Peyer's patch (tissue), 4 donors: ENCODE results near the gene MEF2D. TPM values are rescaled to one million over a fixed set of nuclear protein-coding genes. Genes with fewer than 3 reads are reported as not detected.

Experiments
- DNase-seq, 3 donors: peaks; one replicate each; pipeline ENCODE4 v3.0.0-alpha.2; 2017 to 2019
- H3K27ac ChIP-seq, 4 donors: fragments of 200-600 bp; sonication (generic); one replicate each; pipeline ENCODE4 v1.5.1; 2016 to 2019
- H3K27me3 ChIP-seq, 2 donors: fragments of 200-600 bp; sonication (generic); one replicate each; pipeline ENCODE4 v1.5.1; 2019
- H3K36me3 ChIP-seq, 3 donors: fragments of 200-600 bp; sonication (generic); one replicate each; pipeline ENCODE4 v1.5.1; 2016 to 2019
- H3K4me1 ChIP-seq, 4 donors: fragments of 200-600 bp; sonication (generic); one replicate each; pipeline ENCODE4 v1.5.1; 2016 to 2019
- H3K4me3 ChIP-seq, 4 donors: fragments of 200-600 bp; sonication (generic); 1 replicate in 3 of 4; 2 replicates in 1 of 4; pipeline ENCODE4 v1.5.1; 2016 to 2019; ENCODE audit warnings: mild to moderate bottlenecking in 1 of 4
- H3K9me3 ChIP-seq, 4 donors: fragments of 200-600 bp; sonication (generic); one replicate each; pipeline ENCODE4 v1.5.1; 2016 to 2019; ENCODE audit warnings: mild to moderate bottlenecking in 1 of 4
- CTCF ChIP-seq, 6 experiments: fragments of 450-650 bp in 4 of 6; fragments of 200-600 bp in 2 of 6; sonication (generic) in 1 of 6; IDR thresholded peaks; one replicate each; pipeline ENCODE4 v1.5.1; 2017 to 2019; ENCODE audit warnings: antibody characterized with exemption in 6 of 6, mild to moderate bottlenecking in 3 of 6, moderate library complexity in 1 of 6
- POLR2A ChIP-seq, 2 donors: fragments of 450-650 bp; IDR thresholded peaks; one replicate each; pipeline ENCODE4 v1.5.1; 2017; ENCODE audit warnings: antibody characterized with exemption in 2 of 2, mild to moderate bottlenecking in 2 of 2, moderate library complexity in 2 of 2
- total RNA-seq, 4 donors: library from RNA; depleted of rRNA; stranded (reverse); fragments of >200 nt; gene quantifications; one replicate each; pipeline ENCODE4 v1.1.0, GENCODE V29; 2016

The MEF2D gene
- total RNA-seq, 4 donors from 2014 or later = 46.8 to 97.4 (median 64.1) TPM

GRCh38 chr1:156546267-156546666 lies 45.7 kb upstream of the MEF2D start:
- DNase-seq = no peak
- Histone ChIP-seq H3K4me1 (no peaks in the 10 kb centered on the region), H3K36me3 (no peaks in the 10 kb centered on the region), H3K9me3 (no peaks in the 10 kb centered on the region), H3K4me3 (no peak overlapping the region), H3K27me3 (no peaks in the 10 kb centered on the region), H3K27ac (no peak overlapping the region)
- no peak for TF ChIP-seq CTCF (IDR thresholded peaks at IDR 0.05)
- TF ChIP-seq POLR2A (IDR thresholded peaks at IDR 0.05) = no peak

DNA sequence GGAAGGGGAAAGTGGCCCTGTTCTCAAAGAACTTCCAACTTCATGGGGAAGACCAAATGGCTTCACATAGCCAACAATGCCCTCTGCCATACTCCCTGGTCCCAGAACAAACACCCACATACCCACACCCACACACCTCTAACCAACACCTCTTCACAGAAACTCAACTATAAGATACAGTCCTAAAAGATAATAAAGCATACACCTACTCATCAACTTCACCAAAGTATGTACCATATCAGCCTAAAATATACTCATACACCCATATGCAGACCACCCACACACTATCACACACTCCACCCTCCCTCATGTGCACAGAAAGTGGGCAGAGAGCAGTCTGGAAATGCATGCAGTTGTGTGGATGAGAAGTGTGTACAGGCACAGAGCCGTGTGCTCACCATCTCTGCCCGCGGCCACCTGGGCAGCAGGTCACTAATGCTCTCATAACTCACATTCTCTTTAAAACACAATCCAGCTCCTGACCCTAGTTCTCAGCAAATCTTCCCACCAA lies 44.1 kb upstream of the MEF2D start:
- Histone ChIP-seq H3K4me3 (no peak overlapping the region), H3K4me1 (no peaks in the 10 kb centered on the region), H3K27ac (no peak overlapping the region), H3K36me3 (no peaks in the 10 kb centered on the region), H3K27me3 (no peaks in the 10 kb centered on the region), H3K9me3 (no peaks in the 10 kb centered on the region)
- DNase-seq = peak in 1 of 3 donors; percentile 11
- TF ChIP-seq CTCF (IDR thresholded peaks at IDR 0.05) (no peak), POLR2A (IDR thresholded peaks at IDR 0.05) (no peak)

- H3K27me3 ChIP-seq = no peaks in the 10 kb centered on the region
- TF ChIP-seq POLR2A (IDR thresholded peaks at IDR 0.05) = no peak
- TF ChIP-seq CTCF (IDR thresholded peaks at IDR 0.05) = no peak
- no peak overlapping the region for H3K27ac ChIP-seq
- H3K4me3 ChIP-seq = no peak overlapping the region
- H3K36me3 ChIP-seq = no peaks in the 10 kb centered on the region
- no peaks in the 10 kb centered on the region for H3K9me3 ChIP-seq
- H3K4me1 ChIP-seq = no peaks in the 10 kb centered on the region
- DNase-seq = peak in 1 of 3 donors; percentile 18
Observed at GRCh38 chr1:156543066-156543465, 42.5 kb upstream of the MEF2D start.

- no peak overlapping the region for H3K27ac ChIP-seq
- no peaks in the 10 kb centered on the region for H3K27me3 ChIP-seq
- TF ChIP-seq CTCF (IDR thresholded peaks at IDR 0.05) (no peak), POLR2A (IDR thresholded peaks at IDR 0.05) (no peak)
- H3K9me3 ChIP-seq = no peaks in the 10 kb centered on the region
- DNase-seq = no peak
- H3K36me3 ChIP-seq = no peaks in the 10 kb centered on the region
- H3K4me3 ChIP-seq = no peak overlapping the region
- H3K4me1 ChIP-seq = no peaks in the 10 kb centered on the region
Observed at GRCh38 chr1:156540955-156541354, 40.4 kb upstream of the MEF2D start.

DNA sequence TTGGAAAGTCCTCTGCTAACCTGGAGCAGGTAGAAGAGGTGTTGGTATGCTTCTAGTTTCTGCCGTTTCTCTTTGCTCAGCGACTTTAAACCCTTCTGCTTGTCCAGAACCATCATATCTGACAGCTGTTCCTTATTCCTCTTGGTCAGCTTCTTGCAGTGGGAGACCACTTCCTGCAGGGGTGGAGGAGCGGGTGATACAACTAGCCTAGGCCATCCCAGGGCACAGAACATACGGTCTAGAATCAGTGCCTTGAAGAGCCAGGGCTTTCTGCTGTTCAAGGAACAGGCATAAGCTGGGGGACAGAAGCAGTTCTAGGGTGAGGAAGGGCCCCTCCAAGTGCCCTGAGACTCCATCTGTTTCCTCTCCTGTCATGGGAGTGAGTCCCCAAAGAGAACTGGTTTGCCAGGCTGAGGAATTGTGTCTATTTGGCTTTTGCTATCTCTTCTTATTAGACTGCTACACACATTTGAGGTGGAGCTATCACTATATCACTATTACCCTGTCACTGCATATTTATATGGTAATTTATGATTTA lies 39.3 kb upstream of the MEF2D start:
- Histone ChIP-seq H3K4me3 (no peak overlapping the region), H3K36me3 (no peaks in the 10 kb centered on the region), H3K9me3 (no peaks in the 10 kb centered on the region), H3K27ac (no peak overlapping the region), H3K4me1 (no peaks in the 10 kb centered on the region), H3K27me3 (no peaks in the 10 kb centered on the region)
- peak in 1 of 3 donors; percentile 38 for DNase-seq
- no peak for TF ChIP-seq CTCF (IDR thresholded peaks at IDR 0.05)
- no peak for TF ChIP-seq POLR2A (IDR thresholded peaks at IDR 0.05)
